Measurements from ENCODE around the gene EFCAB11.

DNA sequence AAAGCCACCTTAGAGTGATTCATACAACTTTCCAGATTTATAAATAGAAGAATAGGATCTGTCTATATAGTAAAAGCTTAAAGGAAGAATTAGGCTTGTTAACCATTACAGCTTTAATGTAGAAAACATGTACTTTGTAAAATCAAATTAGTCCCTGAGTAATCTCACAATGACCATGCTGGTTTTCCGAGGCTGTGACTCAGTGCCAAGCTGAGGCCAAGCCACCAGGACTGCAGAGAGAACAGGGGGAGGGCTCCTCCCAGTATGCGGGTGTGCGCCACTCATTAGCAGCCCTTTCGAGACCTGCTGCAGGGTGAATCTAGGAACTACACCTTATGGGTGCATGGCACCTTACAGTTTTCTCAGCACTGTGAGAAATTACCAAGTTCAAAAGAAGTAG is 167.0 kb downstream of the EFCAB11 start:
- TF ChIP-seq POLR2A (IDR thresholded peaks at IDR 0.05; ENCODE audit: low read depth, low read length) (no peak), MAZ (IDR thresholded peaks at IDR 0.05; ENCODE audit: borderline replicate concordance, low read depth, low read length) (no peak), RAD21 (IDR thresholded peaks at IDR 0.05; ENCODE audit: low read length) (no peak), CHD1 (IDR thresholded peaks at IDR 0.05; ENCODE audit: low read depth, low read length) (no peak), BHLHE40 (IDR thresholded peaks at IDR 0.05; ENCODE audit: low read depth, low read length) (no peak), RCOR1 (IDR thresholded peaks at IDR 0.05; ENCODE audit: insufficient replicate concordance, low read length) (no peak), MAFK (IDR thresholded peaks at IDR 0.05; ENCODE audit: low read depth, low read length) (no peak), FOS (IDR thresholded peaks at IDR 0.05; ENCODE audit: low read depth, low read length) (no peak)
- TF ChIP-seq, protein P1, sequence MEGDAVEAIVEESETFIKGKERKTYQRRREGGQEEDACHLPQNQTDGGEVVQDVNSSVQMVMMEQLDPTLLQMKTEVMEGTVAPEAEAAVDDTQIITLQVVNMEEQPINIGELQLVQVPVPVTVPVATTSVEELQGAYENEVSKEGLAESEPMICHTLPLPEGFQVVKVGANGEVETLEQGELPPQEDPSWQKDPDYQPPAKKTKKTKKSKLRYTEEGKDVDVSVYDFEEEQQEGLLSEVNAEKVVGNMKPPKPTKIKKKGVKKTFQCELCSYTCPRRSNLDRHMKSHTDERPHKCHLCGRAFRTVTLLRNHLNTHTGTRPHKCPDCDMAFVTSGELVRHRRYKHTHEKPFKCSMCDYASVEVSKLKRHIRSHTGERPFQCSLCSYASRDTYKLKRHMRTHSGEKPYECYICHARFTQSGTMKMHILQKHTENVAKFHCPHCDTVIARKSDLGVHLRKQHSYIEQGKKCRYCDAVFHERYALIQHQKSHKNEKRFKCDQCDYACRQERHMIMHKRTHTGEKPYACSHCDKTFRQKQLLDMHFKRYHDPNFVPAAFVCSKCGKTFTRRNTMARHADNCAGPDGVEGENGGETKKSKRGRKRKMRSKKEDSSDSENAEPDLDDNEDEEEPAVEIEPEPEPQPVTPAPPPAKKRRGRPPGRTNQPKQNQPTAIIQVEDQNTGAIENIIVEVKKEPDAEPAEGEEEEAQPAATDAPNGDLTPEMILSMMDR (conservative IDR thresholded peaks at IDR 0.05; ENCODE audit: low read depth, low read length), result no peak
